Loucy (cell line): ENCODE results near the gene TMEM53.
"Not testable (repeated sequence)": the region's sequence is repeated elsewhere in the genome, so short reads cannot be mapped to it uniquely, and the experiment has no call there.

Experiments used
- EZH2phosphoT487 ChIP-seq: fragments of 200-600 bp; IDR thresholded peaks from 2 replicates; pipeline ENCODE4 v1.6.1; 2018; ENCODE audit warnings: antibody characterized with exemption, mild to moderate bottlenecking, moderate library complexity, borderline replicate concordance
- TF ChIP-seq, protein P1 (sequence below): fragments of 200-600 bp; sonication (generic); conservative IDR thresholded peaks from 2 replicates; pipeline ENCODE4 v1.5.1; 2014; ENCODE audit warnings: mild to moderate bottlenecking, antibody characterized with exemption, low read length

DNA sequence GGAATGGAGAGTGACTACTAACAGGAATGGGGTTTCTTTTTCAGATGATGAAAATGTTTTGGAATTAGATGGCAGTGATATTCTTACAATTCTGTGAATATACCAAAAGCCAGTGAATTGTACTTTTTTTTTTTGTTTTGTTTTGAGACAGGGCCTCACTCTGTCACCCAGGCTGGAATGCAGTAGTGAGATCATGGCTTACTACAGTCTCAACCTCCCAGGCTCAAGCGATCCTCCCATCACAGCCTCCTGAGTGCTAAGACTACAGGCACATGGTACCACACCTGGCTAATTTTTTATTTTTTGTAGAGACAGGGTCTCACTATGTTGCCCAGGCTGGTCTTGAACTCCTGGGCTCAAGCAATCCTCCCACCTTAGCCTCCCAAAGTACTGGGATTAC, 7.6 kb downstream of the TMEM53 start:
- TF ChIP-seq, protein P1, sequence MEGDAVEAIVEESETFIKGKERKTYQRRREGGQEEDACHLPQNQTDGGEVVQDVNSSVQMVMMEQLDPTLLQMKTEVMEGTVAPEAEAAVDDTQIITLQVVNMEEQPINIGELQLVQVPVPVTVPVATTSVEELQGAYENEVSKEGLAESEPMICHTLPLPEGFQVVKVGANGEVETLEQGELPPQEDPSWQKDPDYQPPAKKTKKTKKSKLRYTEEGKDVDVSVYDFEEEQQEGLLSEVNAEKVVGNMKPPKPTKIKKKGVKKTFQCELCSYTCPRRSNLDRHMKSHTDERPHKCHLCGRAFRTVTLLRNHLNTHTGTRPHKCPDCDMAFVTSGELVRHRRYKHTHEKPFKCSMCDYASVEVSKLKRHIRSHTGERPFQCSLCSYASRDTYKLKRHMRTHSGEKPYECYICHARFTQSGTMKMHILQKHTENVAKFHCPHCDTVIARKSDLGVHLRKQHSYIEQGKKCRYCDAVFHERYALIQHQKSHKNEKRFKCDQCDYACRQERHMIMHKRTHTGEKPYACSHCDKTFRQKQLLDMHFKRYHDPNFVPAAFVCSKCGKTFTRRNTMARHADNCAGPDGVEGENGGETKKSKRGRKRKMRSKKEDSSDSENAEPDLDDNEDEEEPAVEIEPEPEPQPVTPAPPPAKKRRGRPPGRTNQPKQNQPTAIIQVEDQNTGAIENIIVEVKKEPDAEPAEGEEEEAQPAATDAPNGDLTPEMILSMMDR = not testable (repeated sequence)
- not testable (repeated sequence) for TF ChIP-seq EZH2phosphoT487
